WTC11 (cell line): ENCODE data around the gene HIF3A. TPM values are rescaled to one million over a fixed set of nuclear protein-coding genes. Genes with fewer than 3 reads are reported as not detected.

Experiments used
- ATAC-seq: fragments of 200-7000 bp; cut with Tn5 transposase; 2 replicates; pipeline ENCODE4 v1.10.0; 2021; ENCODE audit warnings: mild to moderate bottlenecking, moderate library complexity
- CTCF ChIA-PET: fragments of 300-600 bp; sonication (Branson Sonifier 250); formaldehyde crosslinking; loops from one replicate; lab custom pipeline; 2021; ENCODE audit warnings: antibody characterized with exemption; lab: Charles Lee
- POLR2A ChIA-PET: fragments of 350-600 bp; sonication (Branson Sonifier 250); formaldehyde crosslinking; loops from one replicate; lab custom pipeline; 2021; ENCODE audit warnings: antibody characterized with exemption; lab: Charles Lee
- DNase-seq: peaks from one replicate; pipeline ENCODE4 v3.0.0; 2021; ENCODE audit warnings: low spot score
- H3K27ac Mint-ChIP-seq: 2 replicates; pipeline ENCODE4 v1.8.0; 2021; ENCODE audit warnings: mixed read lengths
- H3K27me3 Mint-ChIP-seq: 2 replicates; pipeline ENCODE4 v1.8.0; 2021; ENCODE audit warnings: low read depth, mild to moderate bottlenecking, moderate library complexity, mixed read lengths
- H3K36me3 Mint-ChIP-seq: 2 replicates; pipeline ENCODE4 v1.8.0; 2021; ENCODE audit warnings: mixed read lengths
- H3K4me1 Mint-ChIP-seq: 2 replicates; pipeline ENCODE4 v1.8.0; 2022; ENCODE audit warnings: mixed read lengths
- H3K4me3 Mint-ChIP-seq: 2 replicates; pipeline ENCODE4 v1.8.0; 2021; ENCODE audit warnings: mild to moderate bottlenecking, moderate library complexity, mixed read lengths
- H3K9me3 Mint-ChIP-seq: 2 replicates; pipeline ENCODE4 v1.8.0; 2021; ENCODE audit warnings: mixed read lengths
- AFF4 ChIP-seq: sonication (generic); formaldehyde crosslinking; IDR thresholded peaks from 2 replicates; pipeline ENCODE4 v1.8.1; 2023; ENCODE audit warnings: mild to moderate bottlenecking, missing genetic modification reagents, borderline replicate concordance
- ARID4B ChIP-seq: sonication (generic); formaldehyde crosslinking; IDR thresholded peaks from 2 replicates; pipeline ENCODE4 v1.8.0; 2023; ENCODE audit warnings: missing genetic modification reagents, mild to moderate bottlenecking, borderline replicate concordance
- CREM ChIP-seq: sonication (generic); formaldehyde crosslinking; IDR thresholded peaks from 2 replicates; pipeline ENCODE4 v1.8.1; 2022; ENCODE audit warnings: mild to moderate bottlenecking, missing genetic modification reagents, moderate library complexity
- FOXJ3 ChIP-seq: sonication (generic); formaldehyde crosslinking; IDR thresholded peaks from 2 replicates; pipeline ENCODE4 v1.9.0; 2021; ENCODE audit warnings: missing genetic modification reagents, mild to moderate bottlenecking, borderline replicate concordance
- KAT7 ChIP-seq: sonication (generic); formaldehyde crosslinking; IDR thresholded peaks from 2 replicates; pipeline ENCODE4 v1.8.1; 2023; ENCODE audit warnings: missing genetic modification reagents, mild to moderate bottlenecking, borderline replicate concordance
- MAX ChIP-seq: sonication (generic); formaldehyde crosslinking; IDR thresholded peaks from 2 replicates; pipeline ENCODE4 v1.8.0; 2022; ENCODE audit warnings: mild to moderate bottlenecking, missing genetic modification reagents
- NR1H2 ChIP-seq: sonication (generic); formaldehyde crosslinking; IDR thresholded peaks from 2 replicates; pipeline ENCODE4 v1.9.0; 2021; ENCODE audit warnings: mild to moderate bottlenecking, moderate library complexity, missing genetic modification reagents
- OVOL2 ChIP-seq: fragments of 250-450 bp; sonication (Bioruptor Pico); IDR thresholded peaks from 2 replicates; pipeline ENCODE4 v1.9.0; 2021; ENCODE audit warnings: mild to moderate bottlenecking, borderline replicate concordance
- RORB ChIP-seq: fragments of 250-450 bp; sonication (Bioruptor Pico); IDR thresholded peaks from 2 replicates; pipeline ENCODE4 v1.9.0; 2021; ENCODE audit warnings: mild to moderate bottlenecking
- STAT6 ChIP-seq: sonication (generic); formaldehyde crosslinking; conservative IDR thresholded peaks from 2 replicates; pipeline ENCODE4 v1.8.1; 2023; ENCODE audit warnings: mild to moderate bottlenecking, low read depth, missing genetic modification reagents, moderate library complexity
- TCF7 ChIP-seq: sonication (generic); formaldehyde crosslinking; IDR thresholded peaks from 2 replicates; pipeline ENCODE4 v1.8.0; 2022; ENCODE audit warnings: mild to moderate bottlenecking, low read depth, missing genetic modification reagents, moderate library complexity
- TEAD4 ChIP-seq: sonication (generic); formaldehyde crosslinking; IDR thresholded peaks from 2 replicates; pipeline ENCODE4 v1.8.0; 2022; ENCODE audit warnings: mild to moderate bottlenecking, missing genetic modification reagents
- ZBTB21 ChIP-seq: sonication (generic); formaldehyde crosslinking; IDR thresholded peaks from 2 replicates; pipeline ENCODE4 v1.8.1; 2023; ENCODE audit warnings: mild to moderate bottlenecking, missing genetic modification reagents, borderline replicate concordance
- ZNF121 ChIP-seq: sonication (generic); formaldehyde crosslinking; IDR thresholded peaks from 2 replicates; pipeline ENCODE4 v1.8.0; 2023; ENCODE audit warnings: missing genetic modification reagents
- ZNF138 ChIP-seq: sonication (generic); formaldehyde crosslinking; conservative IDR thresholded peaks from 2 replicates; pipeline ENCODE4 v1.8.1; 2022; ENCODE audit warnings: mild to moderate bottlenecking, moderate library complexity, missing genetic modification reagents
- ZNF671 ChIP-seq: fragments of 250-450 bp; sonication (Bioruptor Pico); IDR thresholded peaks from 2 replicates; pipeline ENCODE4 v1.8.0; 2021; ENCODE audit warnings: mild to moderate bottlenecking
- total RNA-seq: library from RNA; stranded (reverse); gene quantifications from 3 replicates; pipeline ENCODE4 v1.2.3, GENCODE V29; 2021

Gene HIF3A
- total RNA-seq, 1 experiment from 2014 or later = 31.8 TPM

GRCh38 chr19:46365561-46365960 lies 68.7 kb downstream of the HIF3A start:
- DNase-seq (no peak), ATAC-seq (no peak)
- Mint-ChIP-seq H3K9me3 (no peaks in the 10 kb centered on the region; the same call in 1 of the 2 replicates), H3K27me3 (no peaks in the 10 kb centered on the region), H3K27ac (peak overlapping the region; percentile 36; the same call in 1 of the 2 replicates), H3K4me1 (peaks cover 10% of the 10 kb centered on the region), H3K4me3 (no peak overlapping the region), H3K36me3 (peaks cover 23% of the 10 kb centered on the region)
- TF ChIP-seq ZNF671 (CRISPR knock-in tag) (no peak), OVOL2 (CRISPR knock-in tag) (no peak), RORB (CRISPR knock-in tag) (no peak), TCF7 (CRISPR knock-in tag) (no peak), ZNF138 (no peak), TEAD4 (no peak), ZNF121 (CRISPR knock-in tag) (no peak), STAT6 (CRISPR knock-in tag) (no peak), KAT7 (CRISPR knock-in tag) (no peak), CREM (CRISPR knock-in tag) (no peak), ARID4B (CRISPR knock-in tag) (no peak)
- POLR2A ChIA-PET = no interaction called here
- CTCF ChIA-PET = no interaction called here

GRCh38 chr19:46366620-46367292 lies 69.9 kb downstream of the HIF3A start:
- DNase-seq (no peak), ATAC-seq (no peak)
- Mint-ChIP-seq H3K9me3 (no peaks in the 10 kb centered on the region; the same call in 1 of the 2 replicates), H3K27ac (peak overlapping the region; percentile 34; the same call in 1 of the 2 replicates), H3K4me1 (peaks cover 19% of the 10 kb centered on the region), H3K4me3 (no peak overlapping the region), H3K36me3 (peaks cover 19% of the 10 kb centered on the region), H3K27me3 (no peaks in the 10 kb centered on the region)
- ChIA-PET CTCF (no interaction called here), POLR2A (interaction anchor here (0.6 kb wide), 1 partner anchor 229 kb away, joined by 6 read pairs; no protein-coding TSS in a partner anchor)
- TF ChIP-seq TEAD4 = no peak
- no peak for TF ChIP-seq RORB (CRISPR knock-in tag)
- no peak for TF ChIP-seq KAT7 (CRISPR knock-in tag)
- no peak for TF ChIP-seq AFF4 (CRISPR knock-in tag)
- TF ChIP-seq NR1H2 (CRISPR knock-in tag) = no peak
- no peak for TF ChIP-seq MAX (CRISPR knock-in tag)
- TF ChIP-seq FOXJ3 (CRISPR knock-in tag) = no peak
- TF ChIP-seq ARID4B (CRISPR knock-in tag) = no peak
- no peak for TF ChIP-seq ZBTB21
